Right lobe of liver (tissue), 4 donors: Measurements from ENCODE around the gene GNAL.

Experiments
- CTCF ChIP-seq, 4 donors: fragments of 200-600 bp in 3 of 4; fragments of 450-650 bp in 1 of 4; IDR thresholded peaks; one replicate each; pipeline versions ENCODE4 v1.5.1 to v1.8.0; 2016 to 2022; ENCODE audit warnings: antibody characterized with exemption in 4 of 4, mild to moderate bottlenecking in 2 of 4
- POLR2A ChIP-seq: fragments of 450-650 bp; IDR thresholded peaks from one replicate; pipeline ENCODE4 v1.6.1; 2017; ENCODE audit warnings: antibody characterized with exemption, mild to moderate bottlenecking
- donor health status: DM: no; HTN: no; CAD: no.
- donor health status: DM: no; HTN: no; CAD: no.
- donor health status: DM: no; HTN: yes; CAD: no.

GRCh38 chr18:11828786-11829432 is 139.8 kb downstream of the GNAL start:
- TF ChIP-seq CTCF (IDR thresholded peaks at IDR 0.05), result no peak
- TF ChIP-seq POLR2A, result no peak
